ENCODE data around the gene RFX1.

The RFX1 gene

DNA sequence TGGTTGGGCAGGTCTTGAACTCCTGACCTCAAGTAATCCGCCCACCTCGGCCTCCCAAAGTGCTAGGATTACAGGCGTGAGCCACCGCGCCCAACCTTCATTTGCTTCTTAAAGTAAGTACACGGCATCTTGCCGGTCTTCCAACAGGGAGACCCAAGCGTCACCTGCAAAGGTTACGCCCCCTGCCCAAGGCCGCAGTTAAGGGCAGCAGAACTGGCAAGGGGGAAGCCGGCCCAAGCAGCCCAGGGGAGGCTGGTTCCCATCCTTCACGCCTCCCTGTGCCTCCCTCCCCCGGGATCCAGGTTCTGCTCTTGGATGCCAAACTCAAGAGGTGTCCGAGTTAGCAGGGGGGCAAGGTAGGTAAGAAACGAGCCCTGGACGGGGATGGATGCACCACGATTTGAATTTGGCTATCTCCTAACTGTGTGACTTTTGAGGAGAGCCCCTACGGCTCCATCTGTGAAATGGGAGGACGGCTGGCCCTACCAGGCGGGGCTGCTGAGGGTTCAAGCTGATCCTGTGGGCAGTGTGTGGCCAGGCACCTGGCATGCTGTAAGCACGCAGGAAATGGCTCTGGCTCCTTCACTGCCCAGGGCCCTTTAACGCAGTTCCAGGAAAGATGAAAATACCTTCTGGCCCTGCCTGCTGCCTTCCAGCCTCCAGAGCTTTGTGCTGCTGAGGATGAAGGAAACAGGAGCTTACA is 9.0 kb downstream of the RFX1 start:
- DNase-seq (ENCODE audit: low read depth, low spot score): no peak

DNA sequence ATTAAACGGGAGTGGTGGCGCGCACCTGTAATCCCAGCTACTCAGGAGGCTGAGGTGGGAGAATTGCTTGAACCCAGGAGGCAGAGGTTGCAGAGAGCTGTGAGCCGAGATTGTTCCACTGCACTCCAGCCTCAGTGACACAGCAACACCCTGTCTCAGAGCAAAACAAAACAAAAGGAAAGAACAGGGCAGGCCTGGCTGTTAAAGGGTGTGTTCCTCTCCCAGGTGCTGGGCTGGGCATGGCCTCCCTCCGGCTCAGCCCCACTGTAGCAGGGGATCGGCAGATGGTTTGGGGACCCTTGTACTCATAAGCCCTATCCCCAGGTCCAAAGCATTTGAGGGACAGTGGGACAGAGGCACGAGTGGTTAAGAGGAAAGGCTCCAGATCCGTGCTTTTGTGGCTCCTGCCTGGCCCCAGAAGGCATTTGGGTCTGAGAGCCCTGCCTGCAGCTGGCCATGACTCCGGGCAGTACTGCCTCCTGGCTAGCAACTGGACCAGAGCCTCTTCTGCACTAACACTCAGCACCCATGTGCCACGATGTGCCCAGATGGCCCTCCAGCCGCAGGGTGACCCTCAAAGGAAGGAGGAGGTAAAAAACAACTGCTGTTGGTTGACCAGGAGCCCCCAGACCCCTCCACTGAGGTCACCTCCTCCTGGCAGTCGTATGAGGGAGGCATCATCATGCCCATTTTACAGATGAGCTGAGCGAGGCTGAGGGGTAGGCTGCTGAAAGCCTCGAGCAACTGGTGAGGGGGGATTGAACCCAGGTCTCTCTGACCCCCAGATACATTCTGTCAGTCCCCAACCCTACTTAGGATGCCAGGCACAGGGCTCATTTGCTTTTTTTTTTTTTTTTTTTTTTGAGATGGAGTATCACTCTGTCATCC is 10.0 kb downstream of the RFX1 start:
- DNase-seq (ENCODE audit: low read depth, low spot score): no peak

DNA sequence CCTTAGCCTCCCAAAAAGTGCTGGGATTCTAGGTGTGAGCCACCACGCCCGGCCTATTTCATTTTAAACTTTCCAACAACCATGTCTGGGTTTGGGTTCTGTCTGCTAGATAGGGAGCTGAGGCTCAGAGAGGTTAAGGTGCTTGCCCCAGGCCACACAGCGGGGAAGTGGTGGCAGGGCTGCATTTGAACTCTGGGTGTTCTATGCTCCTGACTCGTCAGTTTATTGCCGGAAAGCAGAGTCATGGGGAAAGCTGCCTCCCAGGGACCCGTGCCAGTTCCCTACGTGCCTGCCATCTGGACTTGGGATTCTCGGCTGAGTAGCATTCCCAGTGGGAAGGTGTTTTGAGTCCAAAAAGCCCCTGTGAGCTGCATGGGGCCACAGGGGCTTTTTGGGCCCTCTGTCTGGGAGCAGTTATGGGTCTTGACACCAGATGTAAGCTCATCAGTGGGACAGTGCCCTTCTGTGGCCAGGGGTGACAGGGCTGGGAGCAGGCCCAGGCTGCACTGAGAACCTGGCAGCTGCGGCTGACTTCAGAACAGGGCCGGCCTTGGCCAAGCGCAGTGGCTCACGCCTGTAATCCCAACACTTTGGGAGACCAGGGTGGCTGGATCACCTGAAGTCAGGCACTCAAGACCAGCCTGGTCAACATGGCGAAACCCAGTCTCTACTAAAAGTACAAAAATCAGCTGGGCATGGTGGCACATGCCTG is 10.9 kb downstream of the RFX1 start:
- DNase-seq (ENCODE audit: low read depth, low spot score): no peak

DNA sequence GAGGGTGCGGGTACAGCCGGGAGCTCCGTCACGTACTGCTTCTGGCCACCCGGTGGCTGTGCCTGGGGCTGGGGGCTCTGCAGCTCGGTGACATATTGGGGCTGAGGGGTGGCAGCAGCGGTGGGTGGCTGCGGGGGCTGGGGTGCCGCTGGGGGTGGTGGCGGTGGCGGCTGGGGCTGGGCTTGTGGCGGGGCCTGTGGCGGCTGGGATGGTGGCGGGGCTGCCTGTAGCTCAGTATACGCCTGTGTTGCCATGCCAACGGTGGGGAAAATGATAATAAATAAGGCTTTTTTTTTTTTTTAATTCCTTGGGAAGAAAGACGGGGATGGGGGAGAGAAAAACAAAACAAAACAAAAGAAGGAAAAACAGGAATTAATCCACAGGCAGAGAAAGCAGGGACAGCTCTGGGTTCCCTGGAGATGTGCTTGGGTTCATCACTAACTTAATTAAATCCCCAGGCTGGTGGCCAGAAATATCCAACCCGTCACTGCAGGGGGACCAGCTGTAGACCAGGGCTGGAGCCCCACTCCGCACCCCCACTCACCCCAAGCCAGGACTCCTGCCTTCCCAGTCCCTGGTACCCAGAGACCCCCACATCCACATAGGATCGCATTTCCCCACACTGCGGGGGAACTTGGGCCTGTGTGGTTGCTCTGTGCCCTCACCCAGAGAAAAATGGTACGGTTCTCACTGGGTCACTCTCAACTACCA is 12.4 kb downstream of the RFX1 start:
- no peak for DNase-seq (ENCODE audit: low read depth, low spot score)

DNA sequence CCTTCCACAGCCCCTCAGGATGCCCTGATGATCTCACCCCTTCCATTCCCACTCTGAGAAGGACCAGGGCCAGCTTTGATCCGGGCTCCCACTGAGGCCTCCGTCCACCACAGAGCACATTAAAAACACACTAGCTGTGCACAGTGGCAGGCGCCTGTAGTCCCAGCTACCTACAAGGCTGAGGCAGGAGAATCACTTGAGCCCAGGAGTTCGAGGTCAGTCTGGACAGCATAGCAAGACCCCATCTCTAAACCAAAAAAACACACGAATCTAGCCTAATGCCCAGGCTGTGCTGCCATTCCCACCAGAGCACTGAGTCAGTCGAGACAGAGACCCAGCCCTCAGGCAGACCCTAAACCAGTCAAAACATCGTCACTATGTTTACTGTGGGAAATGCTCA is 14.1 kb downstream of the RFX1 start:
- DNase-seq (ENCODE audit: low read depth, low spot score): no peak

DNA sequence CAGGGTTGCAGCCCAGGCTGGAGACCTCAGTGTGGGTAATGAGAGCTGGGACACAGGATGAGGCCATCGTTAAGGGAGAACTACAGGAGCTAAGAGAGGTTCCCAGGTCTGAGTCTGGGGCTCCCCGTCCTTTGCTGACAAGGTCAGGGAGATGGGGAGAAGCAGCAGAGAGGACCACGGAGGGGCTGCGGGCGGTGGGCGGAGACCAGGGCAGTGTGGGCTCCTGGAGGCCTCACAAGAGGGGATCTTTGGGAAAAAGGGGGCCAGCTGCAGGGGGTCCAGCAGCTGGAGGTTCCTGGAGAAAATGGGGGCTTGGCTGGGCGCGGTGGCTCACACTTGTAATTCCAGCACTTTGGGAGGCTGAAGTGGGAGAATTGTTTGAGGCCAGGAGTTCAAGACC is 16.0 kb downstream of the RFX1 start:
- DNase-seq (ENCODE audit: low read depth, low spot score): no peak

DNA sequence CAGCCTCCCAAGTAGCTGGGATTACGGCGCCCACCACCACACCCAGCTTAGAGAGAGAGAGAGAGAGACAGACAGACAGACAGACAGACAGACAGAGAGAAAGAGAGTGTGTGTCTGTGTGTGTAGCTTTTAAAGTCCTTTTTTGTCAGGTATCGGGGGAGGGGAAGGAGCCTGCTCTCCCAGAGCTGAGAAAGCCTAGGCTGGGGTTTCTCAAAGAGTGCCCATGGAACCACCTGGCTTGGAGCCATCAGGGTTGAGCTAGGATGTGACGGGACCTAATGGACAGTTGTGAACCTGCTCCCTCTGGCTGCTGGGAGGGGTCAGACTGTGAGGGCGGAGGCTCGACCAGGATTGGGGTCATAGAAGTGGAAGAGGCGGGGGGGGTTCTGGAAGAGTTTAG is 16.6 kb downstream of the RFX1 start:
- no peak for DNase-seq (ENCODE audit: low read depth, low spot score)

DNA sequence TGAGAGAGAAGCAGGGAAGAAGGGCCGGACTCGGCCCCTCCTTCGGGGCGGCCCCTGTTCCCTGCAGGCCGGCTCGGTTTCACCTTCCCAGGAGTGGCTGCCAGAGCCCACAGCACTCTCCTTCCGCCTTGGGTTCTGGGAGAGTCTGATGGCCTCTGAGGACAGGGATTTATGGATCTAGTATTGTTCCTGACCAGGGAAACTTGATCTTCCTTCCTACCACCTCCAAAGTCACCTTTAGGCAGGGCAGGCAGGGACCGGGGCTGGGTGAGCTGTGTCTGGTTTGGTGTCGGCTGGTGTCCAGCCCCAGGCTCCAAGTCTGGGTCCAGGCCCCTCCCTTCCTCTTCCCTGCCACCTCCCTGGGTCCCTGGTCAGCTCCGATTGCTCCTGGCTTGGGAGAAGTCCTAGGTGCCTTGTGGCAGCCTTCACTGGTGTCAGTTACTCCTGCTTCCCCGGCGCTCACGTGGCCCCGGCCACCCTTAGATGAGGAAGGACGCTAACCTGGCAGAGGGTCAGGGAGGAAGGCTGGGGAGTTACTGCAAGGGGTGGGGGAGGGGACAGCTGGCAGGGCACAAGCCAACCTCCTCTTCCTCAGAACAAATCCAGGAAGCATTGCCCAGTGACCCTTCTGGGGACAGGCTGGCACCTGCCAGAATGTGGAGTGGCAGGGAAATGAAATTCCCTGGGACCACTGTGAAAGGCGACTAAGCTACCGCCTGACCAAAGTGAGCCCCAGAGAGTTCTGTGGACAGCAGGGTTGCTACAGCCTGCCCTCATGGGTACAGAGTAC is 18.8 kb downstream of the RFX1 start:
- DNase-seq (ENCODE audit: low read depth, low spot score): no peak

DNA sequence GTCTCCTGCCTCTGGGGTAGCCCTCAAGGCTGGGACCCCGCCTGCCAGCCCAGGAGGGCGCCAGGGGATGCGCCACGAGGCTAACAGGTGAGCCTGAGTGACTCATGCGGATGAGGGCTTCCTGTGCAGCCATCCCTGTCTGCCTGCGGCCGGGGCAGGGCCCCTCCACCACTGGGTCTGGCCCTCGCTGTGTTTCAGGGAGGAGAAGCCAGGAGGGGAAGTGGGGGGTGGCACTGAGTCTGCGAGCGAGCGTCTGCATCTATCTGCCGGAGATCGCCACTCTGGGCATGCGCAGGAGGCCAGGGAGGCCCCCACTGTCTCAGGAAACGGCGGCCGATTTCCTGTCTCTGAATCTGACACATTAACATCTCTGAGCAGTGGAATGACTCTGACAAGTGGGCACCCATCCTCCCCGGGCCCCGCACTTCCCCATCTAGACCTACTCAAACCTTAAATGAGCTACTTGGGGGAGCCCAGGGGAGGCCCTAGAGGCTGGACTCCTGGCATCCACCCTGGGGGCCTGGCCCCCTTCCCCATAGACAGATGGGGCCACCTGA is 19.7 kb downstream of the RFX1 start:
- DNase-seq (ENCODE audit: low read depth, low spot score): peak; percentile 96

DNA sequence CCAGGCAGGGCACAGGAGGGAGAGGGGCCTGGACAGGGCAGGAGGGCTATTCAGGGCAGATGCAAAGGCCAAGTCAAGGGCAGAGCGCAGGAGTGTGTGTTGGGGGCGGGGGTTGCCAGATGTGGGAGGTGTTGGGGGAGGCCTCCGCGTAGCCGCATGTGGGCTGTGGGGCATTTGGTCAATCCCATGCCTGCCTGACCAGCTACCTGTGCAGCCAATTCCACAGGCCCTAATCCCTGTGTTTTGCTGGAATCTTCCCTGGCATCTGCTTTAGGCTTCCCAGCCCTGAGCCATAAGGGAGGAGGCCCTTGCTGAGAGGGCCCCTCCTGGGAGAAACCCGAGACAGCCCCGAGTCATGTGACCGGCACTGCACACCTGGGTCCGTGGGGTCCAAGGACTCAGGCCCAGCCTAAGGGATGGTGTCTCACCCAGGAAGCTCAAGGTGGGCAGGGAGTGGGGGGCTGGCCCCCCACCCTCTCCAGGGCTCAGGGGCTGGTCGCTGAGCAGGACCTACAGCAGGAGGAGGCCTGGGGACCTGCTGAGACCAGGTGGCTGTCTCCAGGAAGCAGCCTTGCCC is 20.3 kb downstream of the RFX1 start:
- DNase-seq (ENCODE audit: low read depth, low spot score): no peak

DNA sequence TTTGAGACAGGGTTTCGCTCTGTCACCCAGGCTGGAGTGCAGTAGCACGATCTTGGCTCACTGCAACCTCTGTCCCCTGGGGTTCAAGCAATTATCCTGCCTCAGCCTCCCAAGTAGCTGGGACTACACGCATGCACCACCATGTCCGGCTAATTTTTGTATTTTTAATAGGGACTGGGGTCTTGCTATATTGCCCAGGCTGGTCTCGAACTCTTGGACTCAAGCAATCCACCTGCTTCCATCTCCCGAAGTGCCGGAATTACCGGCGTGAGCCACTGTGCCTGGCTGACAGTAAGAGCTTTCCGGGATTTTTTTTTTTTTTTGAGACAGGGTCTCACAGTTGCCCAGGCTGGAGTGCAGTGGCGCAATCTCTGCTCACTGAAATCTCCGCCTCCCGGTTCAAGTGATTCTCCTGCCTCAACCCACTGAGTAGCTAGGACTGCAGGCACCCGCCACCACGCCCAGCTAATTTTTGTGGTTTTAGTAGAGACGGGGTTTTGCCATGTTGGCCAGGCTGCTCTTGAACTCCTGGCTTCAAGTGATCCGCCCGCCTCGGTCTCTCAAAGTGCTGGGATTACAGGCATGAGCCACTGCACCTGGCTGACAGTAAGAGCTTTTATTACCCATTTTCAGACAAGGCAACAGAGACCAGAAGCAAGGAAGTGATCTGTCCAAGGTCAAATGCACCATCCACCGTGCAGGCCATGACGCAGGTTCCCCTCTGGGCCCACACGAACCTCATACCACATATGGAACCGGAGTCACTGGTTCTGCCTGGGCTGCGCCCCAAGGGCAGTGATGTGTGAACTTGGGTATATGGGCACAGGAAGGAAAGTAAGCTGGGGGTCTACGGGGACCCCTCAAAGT is 21.0 kb downstream of the RFX1 start:
- no peak for DNase-seq (ENCODE audit: low read depth, low spot score)

DNA sequence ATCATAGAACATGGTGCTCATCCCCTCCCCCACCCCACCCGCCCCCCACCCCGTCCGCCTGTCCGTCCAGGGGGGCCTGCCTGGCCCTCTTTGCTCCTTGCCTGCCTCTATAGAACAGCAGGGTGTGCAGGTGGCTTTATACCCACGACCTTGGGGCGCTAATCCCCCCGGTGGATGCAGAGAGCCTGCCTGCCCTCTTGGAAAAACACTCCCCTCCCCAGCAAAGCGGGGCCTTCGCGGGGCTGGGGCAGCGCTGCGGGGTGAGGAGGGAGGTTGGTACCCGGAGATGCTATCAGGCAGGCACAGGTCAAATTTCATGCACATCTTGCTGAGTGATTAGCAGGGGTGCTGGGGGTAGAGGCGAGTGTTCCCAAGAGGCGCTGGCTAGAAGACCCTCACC is 21.9 kb downstream of the RFX1 start:
- no peak for DNase-seq (ENCODE audit: low read depth, low spot score)

DNA sequence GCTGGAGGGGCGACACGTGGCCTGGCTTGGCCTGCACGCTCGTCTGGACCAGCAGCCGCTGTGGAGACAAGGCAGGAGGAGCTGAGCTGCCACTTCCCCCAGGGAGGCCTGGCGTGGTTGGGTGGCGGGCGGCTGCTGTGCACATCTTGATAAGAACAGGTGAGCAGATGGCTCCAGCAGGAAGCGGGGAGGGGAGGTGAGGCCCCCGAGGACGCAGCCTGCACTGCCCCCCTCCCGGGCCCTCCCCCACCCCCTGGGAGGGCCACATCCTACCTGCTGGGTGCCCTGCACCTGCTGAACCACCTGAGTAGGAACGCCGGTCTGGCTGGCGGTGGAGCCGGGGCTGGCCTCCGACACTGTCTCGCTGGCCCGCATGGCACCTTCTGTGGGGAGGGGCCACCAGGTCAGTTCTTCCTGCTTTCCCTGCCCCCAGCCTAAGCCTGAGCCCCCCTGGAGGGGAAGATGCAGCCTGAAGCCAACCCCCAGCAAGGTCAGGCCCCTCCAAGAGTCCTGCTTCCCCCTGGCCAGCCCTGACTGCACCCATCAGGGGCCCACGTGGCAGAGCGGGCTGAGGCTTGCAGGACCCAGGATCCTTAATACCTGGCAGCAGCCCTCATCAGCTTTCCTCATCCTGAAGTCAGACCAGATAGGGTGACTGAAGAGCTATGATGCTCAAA is 22.8 kb downstream of the RFX1 start:
- no peak for DNase-seq (ENCODE audit: low read depth, low spot score)

DNA sequence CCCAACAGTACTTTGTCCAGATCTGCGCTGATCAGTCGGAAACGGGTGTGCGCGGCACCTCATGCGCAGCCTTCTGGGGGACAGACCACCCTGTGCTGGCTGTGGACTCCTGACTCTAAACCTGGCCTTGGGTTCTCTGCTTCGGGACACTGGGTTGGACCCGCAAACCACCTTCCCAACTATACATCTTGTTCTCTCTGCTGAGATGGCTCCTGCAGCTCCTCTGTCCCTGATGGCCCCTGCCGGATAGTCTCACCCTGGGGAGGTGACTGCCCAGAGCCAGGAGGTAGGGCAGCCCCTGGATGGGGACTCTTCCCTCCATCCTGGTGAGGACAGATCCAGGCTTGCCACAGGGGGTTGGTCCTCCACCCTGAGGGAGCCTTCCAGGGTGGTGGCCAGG is 23.3 kb downstream of the RFX1 start:
- DNase-seq (ENCODE audit: low read depth, low spot score): no peak

DNA sequence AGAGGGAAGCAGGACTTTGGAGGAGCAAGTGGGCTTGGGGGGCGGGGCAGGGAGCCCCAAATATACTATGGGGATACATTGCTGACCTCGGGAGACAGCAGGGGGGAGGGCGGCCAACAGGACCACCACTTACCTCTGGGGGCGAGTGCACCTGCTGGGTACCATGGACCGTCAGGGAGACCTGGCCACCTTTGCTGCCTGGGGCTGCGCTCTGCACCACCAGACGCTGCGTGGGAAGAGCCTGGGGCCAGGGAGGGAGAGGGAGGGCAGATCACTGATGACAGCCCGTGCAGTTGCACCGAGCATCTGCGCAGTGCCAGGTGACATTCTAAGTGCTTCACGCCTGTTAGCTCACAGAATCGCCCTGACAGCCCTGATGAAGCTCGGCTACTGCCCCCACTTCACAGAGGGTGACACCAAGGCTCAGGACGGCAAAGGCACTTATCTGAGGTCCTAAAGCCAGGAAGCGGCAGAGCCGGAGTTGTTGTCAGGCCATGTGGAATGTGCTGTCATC is 24.1 kb downstream of the RFX1 start:
- DNase-seq (ENCODE audit: low read depth, low spot score): no peak

DNA sequence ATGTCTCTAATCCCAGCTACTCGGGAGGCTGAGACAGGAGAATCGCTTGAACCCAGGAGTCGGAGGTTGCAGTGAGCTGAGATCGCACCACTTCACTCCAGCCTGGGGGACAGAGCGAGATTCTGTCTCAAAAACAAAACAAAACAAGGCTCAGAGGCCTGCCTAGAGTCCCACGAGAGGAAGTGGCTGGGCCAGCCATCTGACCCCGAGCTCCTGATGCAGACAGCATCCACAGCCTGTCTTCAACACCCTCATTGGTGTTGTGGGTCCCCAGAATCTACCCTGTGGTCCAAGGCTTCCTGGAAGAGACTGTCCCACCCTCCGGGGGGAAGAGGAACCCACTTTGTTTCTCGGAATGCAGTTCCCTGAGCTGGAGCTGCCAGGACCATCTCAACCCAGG is 24.7 kb downstream of the RFX1 start:
- no peak for DNase-seq (ENCODE audit: low read depth, low spot score)

DNA sequence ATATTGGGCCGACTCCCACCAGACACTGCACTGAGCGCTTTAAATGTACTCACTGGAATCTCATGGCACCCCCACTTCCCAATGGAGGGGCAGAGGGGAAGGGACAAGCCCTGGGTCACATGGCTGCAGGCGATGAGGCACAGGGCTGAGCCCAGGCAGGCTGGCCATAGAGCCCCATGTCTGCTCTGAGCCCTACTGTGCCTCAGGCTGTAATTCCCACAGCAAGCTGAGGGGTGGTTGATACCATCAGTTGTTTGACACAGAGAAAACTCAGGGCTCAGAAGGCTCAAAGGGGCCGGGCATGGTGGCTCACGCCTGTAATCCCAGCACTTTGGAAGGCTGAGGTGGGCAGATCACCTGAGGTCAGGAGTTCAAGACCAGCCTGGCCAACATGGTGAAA is 25.1 kb downstream of the RFX1 start:
- no peak for DNase-seq (ENCODE audit: low read depth, low spot score)

DNA sequence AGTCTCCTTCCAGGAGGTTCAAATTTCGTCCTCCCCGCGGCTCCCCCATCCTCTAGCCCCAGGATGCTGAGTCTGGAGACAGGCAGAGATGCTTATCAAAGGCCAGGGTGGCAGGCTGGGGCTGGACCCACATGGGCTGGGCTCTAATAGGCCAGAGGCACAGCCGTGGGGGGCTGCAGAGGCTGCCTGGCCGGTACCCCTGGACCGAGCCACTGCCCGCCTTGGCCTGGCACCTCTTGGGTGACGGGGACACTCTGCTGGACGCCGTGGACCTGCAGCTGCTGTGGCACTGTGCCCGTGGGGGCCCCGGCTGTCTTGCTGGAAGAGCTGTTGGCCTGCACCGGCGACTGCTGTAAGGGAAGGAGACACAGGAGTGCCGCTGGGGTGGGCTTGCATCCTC is 25.8 kb downstream of the RFX1 start:
- no peak for DNase-seq (ENCODE audit: low read depth, low spot score)

DNA sequence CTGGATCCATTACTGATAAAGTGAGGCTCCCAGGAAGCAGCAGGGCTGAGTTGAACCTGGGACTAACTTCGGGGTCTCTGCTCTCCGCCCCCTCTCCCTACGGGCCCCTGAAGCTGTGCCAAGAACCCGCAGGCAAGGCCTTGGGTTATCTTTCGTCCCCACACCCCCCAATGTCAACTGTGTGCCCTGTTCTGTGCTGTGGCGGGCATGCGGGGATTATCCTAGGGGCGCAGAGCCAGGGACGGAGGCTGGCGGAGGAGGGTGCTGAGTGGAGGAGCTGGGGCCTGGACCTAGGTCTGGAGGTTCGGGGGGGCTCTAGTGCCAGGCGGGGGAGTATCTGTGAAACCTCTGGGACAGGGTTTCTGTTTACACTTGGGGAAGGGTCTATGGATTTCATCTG is 26.4 kb downstream of the RFX1 start:
- DNase-seq (ENCODE audit: low read depth, low spot score): no peak
